GM18498 (cell line): ENCODE measurements around the gene FAU.

ENCODE experiments used
- ATAC-seq: cut with Tn5 transposase; IDR thresholded peaks from one replicate; pipeline ENCODE4 v1.9.1; 2021; ENCODE audit warnings: mild to moderate bottlenecking, moderate library complexity; ENCODE audit not compliant: unreplicated experiment

The FAU gene

DNA sequence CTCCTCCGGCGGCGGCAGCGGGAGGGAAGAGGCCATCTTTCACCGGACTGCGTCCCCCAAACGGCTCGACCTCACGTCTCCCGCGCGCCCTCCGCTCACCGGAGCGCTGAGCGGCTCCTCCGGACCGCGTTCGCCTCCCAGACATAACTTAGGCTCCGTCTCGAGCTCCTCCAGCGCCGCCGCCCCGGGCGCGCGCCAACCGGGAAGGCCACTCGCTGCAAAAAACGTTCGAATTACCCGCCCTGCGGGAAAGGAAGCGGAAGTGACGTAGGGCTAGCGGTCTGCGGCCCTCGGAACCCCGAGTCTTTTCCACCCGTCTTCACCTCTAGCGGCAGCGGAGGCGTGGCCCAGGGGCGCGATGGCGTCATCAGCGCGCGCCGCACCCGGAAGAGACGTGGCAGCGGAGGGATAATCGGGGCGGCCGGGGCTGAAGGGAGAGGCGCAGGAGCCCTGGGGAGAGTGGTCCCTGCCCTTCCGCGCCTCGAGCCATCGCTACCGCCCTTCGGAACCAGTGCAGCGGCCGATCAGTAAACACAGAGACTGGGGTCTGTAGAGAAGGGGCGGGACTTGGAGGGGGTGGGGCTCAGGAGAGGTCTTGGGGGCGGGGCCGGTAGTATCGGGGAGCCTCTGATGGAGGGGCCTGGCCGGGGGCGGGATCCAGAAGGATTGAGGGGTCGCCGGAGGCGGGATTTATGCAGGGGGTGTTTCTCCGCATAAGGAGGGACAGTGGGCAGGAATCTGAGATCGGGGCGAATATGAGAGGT, 37.9 kb downstream of the FAU start, which contains the start of the genes CDCA5 and ZFPL1:
CDCA5 (minus strand) TSS at position 207 of the 764 bp plus-strand sequence; CDS start at position 145, 62 bp downstream.
ZFPL1 (plus strand) TSS at position 389 of the 764 bp plus-strand sequence. CDS start 477 bp downstream, outside the sequence.
- peak; percentile 85 for ATAC-seq

DNA sequence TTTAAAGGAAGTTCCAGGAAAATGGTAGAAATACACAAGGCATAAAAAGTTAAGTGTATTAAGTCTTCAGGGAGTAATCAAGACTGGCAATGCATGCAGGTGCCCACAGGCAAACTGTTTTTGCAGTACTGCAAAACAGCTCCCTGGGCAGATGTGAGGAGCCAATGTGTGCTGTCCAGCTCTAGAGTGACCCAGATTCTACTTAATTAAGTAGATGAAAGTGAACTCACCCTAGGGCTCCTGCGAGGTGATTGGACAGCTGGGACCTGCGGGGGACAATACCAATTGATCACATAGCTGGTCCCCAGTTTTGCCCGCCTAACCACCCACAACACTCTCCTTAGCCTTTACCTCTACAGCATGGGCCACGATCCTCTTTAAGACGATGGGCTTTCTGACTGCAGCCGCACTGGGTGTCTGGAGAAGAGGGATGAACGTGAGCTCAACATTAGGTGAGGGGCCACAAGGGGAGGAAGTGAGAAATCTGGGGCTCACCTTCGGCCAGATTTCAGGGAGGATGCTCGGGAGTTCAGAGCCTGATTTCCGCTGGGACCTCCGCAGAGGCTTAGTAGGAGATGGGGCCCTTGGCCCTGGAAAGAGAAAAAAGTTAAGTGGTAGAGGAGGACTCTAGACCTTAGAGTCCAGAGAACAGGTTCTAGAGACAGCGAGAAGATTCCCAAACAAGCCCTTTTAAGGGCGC, 38.6 kb downstream of the FAU start:
- ATAC-seq = peak; percentile 27

DNA sequence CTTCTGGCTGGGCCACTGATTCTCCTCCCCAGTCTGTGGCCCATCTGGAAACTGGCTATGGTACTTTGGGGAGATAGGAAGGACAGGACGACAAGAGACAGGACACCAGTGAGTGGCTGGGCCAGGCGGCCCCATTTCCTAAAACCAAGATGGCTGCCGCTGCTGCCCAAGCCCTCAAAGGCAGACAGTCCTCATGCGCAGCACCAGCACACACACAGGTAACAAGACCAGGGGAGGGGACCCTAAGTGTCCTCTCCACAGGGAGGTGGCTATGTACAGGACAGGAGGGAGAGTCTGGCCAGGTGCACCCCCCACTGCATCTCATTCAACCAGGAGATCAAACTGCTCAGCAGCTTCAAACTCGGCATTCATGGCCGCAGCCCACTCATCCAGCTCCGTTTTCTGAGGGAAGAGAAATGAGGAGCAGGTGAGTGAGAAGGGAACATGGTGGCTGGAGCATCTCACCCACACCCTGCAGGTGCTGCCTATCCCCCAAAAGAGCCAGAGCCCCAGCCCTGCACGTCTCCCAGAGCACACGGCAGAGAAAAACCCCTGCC, 43.1 kb downstream of the FAU start:
- ATAC-seq = no peak

DNA sequence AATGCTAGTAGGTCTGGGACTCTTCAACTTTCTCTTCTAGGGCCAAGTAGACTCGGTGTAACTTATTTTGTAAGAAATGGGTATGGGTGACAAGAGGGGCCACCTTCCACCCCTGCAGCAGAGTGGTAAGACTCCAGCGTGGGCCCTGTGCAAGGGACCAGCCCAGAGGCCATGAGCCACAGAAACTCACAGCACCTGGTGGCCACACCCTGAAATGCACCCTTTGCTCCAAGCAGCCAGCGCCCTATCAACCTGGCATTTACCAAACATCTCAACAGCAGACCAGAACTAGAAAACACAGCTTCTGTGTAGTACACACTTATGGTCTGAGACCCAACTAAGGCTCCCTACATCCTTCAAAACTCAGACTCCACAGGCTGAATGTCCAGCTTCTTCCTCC, 43.8 kb downstream of the FAU start:
- peak; percentile 46 for ATAC-seq

DNA sequence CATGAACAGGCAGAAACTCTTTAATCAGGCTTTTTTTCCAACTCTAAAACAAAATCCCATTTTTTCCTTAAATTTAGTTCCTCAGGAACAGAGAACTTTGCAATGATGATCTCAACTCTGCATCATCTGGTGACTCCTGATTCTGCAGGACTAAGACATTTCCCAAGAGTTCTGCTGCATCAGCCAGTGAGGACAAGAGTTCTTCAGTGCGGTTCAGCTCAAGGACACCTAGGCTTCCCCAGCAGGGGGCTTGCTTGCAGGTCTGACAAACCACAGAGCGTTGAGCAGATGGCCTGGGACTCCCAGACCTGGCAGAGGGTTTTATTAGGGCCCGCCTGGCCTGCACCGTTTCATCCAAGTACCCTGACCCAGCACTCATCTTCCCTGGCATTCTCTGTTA, 44.5 kb downstream of the FAU start:
- no peak for ATAC-seq

DNA sequence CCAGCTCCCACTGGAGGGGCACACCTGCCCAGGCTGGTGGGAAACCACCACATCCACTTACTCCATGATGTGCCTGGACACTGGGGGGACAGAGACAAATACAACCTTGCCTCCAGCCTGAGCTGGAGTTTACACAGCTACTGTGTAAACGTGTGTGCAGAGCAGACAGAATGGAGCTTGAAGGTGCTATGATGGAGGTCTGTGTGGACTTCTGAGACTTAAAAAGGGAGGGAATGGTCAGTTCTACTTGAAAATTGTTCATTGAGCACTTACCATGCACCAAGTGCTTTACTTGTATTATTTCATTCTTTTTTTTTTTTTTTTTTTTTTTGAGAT, 49.3 kb downstream of the FAU start:
- no peak for ATAC-seq

DNA sequence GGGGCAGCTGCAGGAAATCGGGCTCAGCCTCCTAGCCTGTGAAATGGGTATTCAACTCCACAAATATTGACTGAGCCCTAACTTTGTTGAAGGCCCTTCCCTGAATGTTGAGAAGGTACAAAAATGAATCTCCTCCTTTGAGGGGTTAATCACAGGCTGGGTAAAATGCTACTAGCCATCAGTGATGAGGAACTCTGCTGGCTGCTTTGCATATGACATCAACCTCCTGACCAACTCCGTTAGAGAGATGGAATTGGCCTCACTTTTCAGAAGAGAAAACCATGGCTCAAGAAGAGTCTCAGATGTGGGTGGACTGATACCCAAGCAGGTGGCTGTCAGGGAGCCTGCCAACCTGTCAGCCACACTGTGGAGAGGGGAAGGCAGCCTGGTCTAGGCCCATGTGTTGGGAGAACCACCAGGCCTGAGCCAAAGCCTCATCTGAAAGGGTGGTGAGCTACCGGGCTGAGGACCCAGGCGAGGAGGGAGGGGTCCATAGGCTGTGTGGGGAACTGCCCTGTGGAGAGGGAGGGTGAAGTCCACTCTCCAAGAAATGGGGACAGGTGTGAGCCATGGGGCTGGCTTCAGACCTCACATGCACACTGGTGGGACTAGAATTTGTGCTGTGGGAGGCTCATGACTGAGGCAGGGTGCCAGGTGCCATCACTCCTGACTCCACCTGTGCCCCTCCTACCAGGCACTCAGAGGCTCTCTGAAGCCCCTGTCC, 49.9 kb downstream of the FAU start:
- no peak for ATAC-seq
